GM19023 (cell line): Measurements from ENCODE around the gene KCNQ1.

Experiments used
- ATAC-seq: cut with Tn5 transposase; IDR thresholded peaks from one replicate; pipeline ENCODE4 v1.9.1; 2021; ENCODE audit warnings: mild to moderate bottlenecking, moderate library complexity; ENCODE audit not compliant: unreplicated experiment

KCNQ1 gene

GRCh38 chr11:2674658-2675131 is 229.9 kb downstream of the KCNQ1 start:
- ATAC-seq: no peak

- ATAC-seq: no peak
Measured at GRCh38 chr11:2675540-2675939, 230.7 kb downstream of the KCNQ1 start.

GRCh38 chr11:2677127-2677526 is 232.3 kb downstream of the KCNQ1 start:
- no peak for ATAC-seq

GRCh38 chr11:2678396-2678795 is 233.6 kb downstream of the KCNQ1 start:
- no peak for ATAC-seq

GRCh38 chr11:2679011-2679676 is 234.3 kb downstream of the KCNQ1 start:
- ATAC-seq: no peak

GRCh38 chr11:2681408-2682145 is 236.8 kb downstream of the KCNQ1 start:
- ATAC-seq: no peak

GRCh38 chr11:2683806-2684205 is 239.0 kb downstream of the KCNQ1 start:
- ATAC-seq: no peak

GRCh38 chr11:2684581-2684980 is 239.8 kb downstream of the KCNQ1 start:
- no peak for ATAC-seq

GRCh38 chr11:2685051-2685450 is 240.2 kb downstream of the KCNQ1 start:
- no peak for ATAC-seq

GRCh38 chr11:2685566-2686359 is 241.0 kb downstream of the KCNQ1 start:
- ATAC-seq: no peak

GRCh38 chr11:2686360-2687222 is 241.8 kb downstream of the KCNQ1 start:
- ATAC-seq: no peak

- ATAC-seq: no peak
Measured at GRCh38 chr11:2687223-2687530, 242.4 kb downstream of the KCNQ1 start.

- ATAC-seq: no peak
Measured at GRCh38 chr11:2687782-2688191, 243.0 kb downstream of the KCNQ1 start.

GRCh38 chr11:2688381-2689231 is 243.8 kb downstream of the KCNQ1 start:
- no peak for ATAC-seq

GRCh38 chr11:2689651-2690575 is 245.1 kb downstream of the KCNQ1 start:
- ATAC-seq: no peak

GRCh38 chr11:2690596-2691354 is 246.0 kb downstream of the KCNQ1 start:
- ATAC-seq: no peak

- ATAC-seq: no peak
Measured at GRCh38 chr11:2691355-2691761, 246.6 kb downstream of the KCNQ1 start.
